Gastrocnemius medialis (tissue), 4 donors: ENCODE results near the gene ASF1A.

Source experiments
- POLR2A ChIP-seq, 2 donors: fragments of 450-650 bp; IDR thresholded peaks; one replicate each; pipeline ENCODE4 v1.6.1; 2017; ENCODE audit warnings: antibody characterized with exemption in 2 of 2, mild to moderate bottlenecking in 2 of 2, moderate library complexity in 2 of 2
- TF ChIP-seq, protein P1 (sequence below), 5 experiments: fragments of 450-650 bp in 3 of 5; fragments of 200-600 bp in 2 of 5; sonication (generic) in 2 of 5; IDR thresholded peaks in 4 of 5; conservative IDR thresholded peaks in 1 of 5; 1 replicate in 4 of 5; 2 replicates in 1 of 5; pipeline ENCODE4 v1.5.1; 2016 to 2019; ENCODE audit warnings: antibody characterized with exemption in 5 of 5, mild to moderate bottlenecking in 3 of 5, moderate library complexity in 3 of 5

DNA sequence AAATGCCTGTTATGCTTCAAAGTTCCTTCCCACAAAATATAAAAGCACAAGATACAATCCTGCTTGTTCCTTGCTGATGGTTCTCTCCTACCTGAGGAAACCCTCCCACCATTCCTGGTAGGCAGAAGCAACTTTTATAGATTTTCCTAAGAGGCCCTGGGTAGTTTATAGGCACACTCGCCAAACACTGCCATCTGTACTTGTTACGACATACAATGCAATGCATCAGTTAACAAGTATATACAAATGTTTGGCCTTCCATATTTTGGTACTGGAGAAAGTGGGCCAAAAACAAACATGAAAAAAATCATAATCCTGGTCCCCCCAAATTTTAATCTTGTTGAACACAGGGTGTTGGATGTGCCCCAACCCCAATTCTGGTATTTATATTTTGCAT lies 24.4 kb downstream of the ASF1A start:
- TF ChIP-seq, protein P1, sequence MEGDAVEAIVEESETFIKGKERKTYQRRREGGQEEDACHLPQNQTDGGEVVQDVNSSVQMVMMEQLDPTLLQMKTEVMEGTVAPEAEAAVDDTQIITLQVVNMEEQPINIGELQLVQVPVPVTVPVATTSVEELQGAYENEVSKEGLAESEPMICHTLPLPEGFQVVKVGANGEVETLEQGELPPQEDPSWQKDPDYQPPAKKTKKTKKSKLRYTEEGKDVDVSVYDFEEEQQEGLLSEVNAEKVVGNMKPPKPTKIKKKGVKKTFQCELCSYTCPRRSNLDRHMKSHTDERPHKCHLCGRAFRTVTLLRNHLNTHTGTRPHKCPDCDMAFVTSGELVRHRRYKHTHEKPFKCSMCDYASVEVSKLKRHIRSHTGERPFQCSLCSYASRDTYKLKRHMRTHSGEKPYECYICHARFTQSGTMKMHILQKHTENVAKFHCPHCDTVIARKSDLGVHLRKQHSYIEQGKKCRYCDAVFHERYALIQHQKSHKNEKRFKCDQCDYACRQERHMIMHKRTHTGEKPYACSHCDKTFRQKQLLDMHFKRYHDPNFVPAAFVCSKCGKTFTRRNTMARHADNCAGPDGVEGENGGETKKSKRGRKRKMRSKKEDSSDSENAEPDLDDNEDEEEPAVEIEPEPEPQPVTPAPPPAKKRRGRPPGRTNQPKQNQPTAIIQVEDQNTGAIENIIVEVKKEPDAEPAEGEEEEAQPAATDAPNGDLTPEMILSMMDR (IDR thresholded peaks at IDR 0.05 in 4 of 5, conservative IDR thresholded peaks at IDR 0.05 in 1 of 5), result no peak
- no peak for TF ChIP-seq POLR2A (IDR thresholded peaks at IDR 0.05)
